COLO668 (cell line): ENCODE data around the gene PYDC1.
"Not testable (repeated sequence)": the region's sequence is repeated elsewhere in the genome, so short reads cannot be mapped to it uniquely, and the experiment has no call there.

Experiments
- DNase-seq: peaks from one replicate; lab custom pipeline; 2025; ENCODE audit not compliant: unreplicated experiment; lab: John Stamatoyannopoulos, UW

Gene PYDC1

DNA sequence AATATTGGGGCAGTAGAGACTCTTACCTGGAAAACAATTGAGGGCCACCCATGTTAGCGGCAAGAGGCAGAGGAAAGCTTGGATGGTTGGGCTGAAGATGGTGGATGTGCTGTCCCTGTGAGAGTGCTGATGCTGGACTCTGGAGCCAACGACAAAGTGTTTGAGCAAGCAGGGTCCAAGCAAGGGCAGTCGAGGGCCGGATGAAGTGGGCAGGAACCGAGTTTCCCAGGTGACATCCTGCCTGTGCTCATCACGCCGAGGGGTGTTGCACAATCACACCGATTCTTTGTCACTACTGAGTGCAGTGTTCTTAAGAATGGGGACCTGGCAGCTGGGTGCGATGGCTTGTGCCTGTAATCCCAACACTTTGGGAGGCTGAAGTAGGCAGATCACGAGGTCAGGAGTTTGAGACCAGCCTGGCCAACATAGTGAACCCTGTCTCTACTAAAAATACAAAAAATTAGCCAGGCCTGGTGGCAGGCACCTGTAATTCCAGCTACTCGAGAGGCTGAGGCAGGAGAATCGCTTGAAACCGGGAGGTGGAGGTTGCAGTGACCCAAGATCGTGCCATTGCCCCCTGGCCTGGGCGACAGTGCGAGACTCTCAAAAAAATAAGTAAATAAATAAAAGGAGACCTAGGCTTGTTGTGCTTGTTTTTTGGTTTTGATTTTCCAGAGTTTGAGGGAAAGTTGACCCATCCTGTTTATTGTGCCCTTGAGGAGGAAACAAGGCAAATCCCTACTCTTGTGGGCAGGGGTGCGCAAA lies 20.4 kb downstream of the PYDC1 start:
- no peak for DNase-seq

DNA sequence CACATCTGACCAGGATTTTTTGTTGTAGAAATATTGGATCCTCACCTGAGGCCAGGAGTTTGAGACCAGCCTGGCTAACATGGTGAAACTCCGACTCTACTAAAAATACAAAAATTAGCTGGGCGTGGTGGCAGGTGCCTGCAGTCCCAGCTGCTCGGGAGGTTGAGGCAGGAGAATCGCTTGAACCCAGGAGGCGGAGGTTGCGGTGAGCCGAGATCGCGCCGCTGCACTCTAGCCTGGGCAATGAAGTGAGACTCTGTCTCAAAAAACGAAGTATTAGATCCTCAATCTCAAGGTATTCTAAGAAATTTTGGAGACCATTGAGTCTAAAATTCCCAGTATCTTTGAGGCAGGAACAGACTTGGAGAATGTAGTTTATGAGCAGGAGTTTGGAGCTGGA lies 21.1 kb downstream of the PYDC1 start:
- DNase-seq: not testable (repeated sequence)

DNA sequence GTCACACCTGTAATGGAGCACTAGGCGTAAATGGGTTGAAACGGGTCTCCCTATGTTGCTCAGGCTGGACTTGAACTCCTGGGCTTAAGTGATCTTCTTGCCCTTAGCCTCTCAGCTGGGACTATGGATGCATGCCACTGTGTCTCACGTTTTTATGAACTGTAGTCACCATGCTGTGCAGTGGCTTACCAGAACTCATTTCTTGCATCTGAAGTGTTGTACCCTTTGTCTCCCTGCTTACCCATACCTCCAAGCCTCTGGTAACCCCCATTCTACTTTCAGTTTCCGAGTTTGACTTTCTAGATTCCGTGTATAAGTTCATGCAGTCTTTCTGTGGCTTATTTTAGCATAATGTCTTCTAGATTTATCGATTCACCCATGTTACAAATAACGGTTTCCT lies 22.0 kb downstream of the PYDC1 start:
- DNase-seq: no peak

DNA sequence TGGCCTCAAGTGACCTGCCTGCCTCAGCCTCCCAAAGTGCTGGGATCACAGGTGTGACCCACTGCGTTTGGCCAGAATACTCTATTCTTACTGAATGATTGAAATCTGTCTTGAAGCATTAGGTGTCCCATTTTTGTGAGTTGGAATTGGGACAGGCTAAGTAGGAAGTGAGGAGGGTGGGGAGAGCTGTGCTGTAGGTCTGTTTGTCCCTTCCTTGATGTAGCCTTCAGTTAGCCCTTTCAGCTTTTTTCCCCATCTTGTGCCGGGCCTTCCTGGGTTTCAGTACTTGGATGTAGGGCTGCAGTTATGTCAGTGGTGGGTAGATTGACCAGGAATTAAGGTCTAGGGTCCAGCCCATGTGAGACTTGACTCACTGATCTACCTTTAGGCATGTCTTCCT lies 23.1 kb downstream of the PYDC1 start:
- no peak for DNase-seq

DNA sequence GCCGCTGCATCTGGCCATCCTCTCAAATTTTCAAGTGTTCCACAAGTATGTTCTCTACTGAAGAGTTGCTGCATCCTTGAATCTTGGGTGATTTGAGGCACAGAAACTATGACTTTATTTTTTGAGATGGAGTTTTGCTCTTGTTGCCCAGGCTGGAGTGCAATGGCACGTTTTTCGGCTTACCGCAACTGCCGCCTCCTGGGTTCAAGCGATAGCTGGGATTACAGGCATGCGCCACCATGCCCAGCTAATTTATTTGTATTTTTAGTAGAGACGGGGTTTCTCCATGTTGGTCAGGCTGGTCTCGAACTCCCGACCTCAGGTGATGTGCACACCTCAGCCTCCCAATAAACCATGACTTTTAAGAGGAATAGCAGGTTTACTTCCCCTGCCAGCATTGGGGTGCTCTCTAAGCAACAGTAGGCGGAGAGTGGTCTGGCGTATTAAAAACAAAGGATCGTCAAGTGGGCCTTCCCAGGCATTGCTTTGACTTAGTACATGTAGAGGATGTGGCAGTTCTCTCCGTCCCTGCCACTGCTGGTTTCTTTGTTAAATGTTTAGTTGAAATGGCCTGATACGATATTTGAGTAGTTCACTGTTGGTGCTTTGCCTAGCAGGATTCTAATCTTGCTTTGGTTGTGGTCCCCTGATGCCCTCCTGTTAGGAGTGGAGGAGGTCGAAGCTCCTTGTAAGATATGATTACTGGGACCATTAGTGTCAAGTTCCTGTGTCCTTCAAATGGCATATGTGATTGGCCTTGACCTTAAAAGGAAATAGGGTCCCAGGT lies 23.9 kb downstream of the PYDC1 start:
- DNase-seq: no peak

DNA sequence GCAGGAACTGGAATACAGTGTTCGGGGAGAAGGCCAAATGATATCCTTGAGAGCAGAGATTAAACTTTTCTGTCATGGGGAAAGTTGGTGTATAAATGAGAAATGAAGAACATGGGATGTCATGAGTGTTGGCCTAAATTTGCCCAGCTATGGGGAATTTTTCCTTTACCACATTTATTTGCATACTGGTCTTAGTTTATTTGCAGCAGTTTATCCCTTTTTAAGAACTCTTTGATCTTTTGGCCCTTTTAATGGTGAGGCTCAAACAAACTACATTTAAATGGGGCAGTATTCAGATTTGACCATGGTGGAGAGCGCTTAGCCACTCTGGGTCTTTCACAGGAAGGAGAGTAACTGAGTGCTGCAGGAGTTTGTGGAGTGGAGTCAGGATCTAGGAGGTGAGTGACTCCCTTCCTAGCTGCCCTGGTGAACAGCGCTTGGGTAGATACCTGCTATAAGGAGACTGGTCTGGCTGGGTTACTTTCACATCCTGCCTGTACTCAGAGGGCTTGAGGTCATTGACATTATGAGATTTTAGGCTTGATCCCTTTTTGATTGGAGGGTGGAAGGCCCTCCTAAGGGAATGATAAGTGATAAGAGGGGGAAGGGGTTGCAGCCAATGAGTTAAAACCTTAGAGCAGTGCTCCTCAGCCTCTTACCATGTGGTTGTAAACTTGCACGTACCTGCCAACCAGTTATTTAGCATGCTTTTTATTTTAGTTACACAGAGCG lies 25.1 kb downstream of the PYDC1 start:
- no peak for DNase-seq

DNA sequence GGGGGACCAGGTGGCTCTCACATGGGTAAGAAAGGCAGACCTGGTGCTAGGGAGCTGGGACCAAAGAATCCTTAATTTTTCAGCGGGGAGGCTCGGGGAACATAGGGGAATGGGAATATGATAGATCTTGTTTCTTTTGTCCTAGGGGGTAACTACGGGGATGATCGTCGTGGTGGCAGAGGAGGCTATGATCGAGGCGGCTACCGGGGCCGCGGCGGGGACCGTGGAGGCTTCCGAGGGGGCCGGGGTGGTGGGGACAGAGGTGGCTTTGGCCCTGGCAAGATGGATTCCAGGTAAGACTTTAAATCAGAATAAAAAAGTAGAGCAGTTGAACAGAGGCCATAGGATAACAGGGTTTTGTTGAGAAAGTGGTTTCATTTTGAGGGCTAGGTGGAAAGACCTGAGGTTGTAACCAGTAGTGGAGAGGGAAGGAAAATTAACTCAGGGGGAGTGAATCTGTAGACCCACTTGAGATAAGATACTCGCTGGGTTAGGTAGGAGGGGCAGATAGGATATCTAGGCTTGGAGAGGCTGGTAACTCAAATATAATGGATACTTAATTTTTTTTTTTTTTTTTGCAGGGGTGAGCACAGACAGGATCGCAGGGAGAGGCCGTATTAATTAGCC lies 26.0 kb downstream of the PYDC1 start:
- DNase-seq: no peak

DNA sequence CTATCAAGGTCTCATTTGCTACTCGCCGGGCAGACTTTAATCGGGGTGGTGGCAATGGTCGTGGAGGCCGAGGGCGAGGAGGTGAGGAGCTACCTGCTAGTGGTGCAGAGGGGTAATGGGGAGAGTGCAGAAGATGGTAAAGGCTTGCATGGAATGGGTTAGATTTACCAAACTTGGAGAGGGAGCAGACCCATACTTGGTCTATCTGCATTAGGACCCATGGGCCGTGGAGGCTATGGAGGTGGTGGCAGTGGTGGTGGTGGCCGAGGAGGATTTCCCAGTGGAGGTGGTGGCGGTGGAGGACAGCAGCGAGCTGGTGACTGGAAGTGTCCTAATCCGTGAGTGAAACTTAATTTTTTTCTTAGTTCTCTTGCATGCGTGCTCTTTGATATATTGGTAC lies 26.9 kb downstream of the PYDC1 start:
- no peak for DNase-seq

DNA sequence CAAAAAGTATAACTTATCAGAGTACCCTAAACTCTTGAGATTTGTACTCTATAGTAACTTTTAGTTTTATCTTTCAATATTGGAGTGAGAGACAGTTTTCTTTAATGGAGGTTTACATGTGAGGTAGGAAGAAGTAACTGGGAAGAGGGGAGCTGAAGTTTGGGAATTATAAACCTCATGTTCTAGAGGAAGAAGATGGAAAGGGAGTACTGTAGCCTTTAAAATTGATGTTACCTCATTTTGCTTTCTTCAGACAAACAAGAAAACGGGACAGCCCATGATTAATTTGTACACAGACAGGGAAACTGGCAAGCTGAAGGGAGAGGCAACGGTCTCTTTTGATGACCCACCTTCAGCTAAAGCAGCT lies 27.5 kb downstream of the PYDC1 start:
- DNase-seq: no peak

DNA sequence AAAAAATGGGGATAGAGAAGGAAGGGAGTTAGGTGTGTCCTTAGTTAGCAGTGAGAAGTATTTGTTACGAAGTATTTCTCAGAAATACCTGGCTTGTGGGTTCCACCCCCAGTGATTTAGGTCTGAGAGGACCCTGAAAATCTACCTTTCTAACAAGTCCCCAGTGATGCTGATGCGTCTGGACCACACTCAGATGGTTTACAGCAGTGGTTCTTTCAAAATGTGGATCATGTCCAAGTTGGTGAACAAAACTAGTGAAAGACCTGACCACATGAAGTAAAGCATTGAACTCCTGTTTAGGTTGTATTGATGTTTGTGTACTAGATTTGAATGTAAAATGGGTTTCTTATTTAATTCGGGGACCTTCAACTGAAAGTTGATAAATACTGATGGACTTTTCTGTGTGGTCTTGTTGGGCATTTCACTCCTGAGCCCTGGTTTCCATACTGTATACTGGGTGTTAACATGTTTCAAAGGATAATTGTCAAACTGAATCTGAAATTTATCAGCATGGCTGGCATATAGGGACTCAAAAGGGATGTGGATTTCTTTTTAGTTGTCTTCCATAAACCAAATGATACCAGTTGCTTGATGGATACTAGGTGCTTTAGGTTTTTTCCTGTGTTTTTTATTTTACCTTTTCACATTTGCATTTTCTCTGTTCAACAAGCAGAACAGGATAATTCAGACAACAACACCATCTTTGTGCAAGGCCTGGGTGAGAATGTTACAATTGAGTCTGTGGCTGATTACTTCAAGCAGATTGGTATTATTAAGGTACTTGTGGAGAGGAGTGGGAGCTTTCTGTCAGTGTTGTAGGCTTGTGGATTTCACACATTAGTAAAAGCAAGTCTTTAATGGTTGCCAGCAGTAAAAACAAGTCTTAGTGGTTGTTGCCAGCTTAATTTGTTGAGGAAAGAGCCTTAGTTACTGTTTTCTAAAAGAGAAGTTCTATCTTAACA lies 28.2 kb downstream of the PYDC1 start:
- DNase-seq: no peak

DNA sequence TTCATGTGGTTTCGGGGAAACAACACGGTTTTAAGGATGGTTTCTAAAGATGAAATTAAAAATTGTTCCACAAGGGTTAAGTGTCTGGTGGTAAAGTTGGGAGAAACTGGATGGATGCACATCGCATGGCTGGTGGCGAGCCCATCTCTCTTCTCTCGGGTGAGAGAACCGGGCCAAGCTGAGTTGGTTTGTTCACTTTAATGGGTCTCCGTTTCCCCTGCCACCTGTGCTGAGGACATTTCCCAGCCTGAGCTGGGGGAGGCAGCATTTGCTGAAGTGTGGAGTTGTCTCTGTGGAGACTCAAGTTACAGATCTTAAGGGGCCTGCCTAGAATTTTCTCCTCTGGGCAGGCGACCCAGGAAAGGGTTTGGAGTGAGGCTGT lies 29.1 kb downstream of the PYDC1 start:
- DNase-seq: no peak

DNA sequence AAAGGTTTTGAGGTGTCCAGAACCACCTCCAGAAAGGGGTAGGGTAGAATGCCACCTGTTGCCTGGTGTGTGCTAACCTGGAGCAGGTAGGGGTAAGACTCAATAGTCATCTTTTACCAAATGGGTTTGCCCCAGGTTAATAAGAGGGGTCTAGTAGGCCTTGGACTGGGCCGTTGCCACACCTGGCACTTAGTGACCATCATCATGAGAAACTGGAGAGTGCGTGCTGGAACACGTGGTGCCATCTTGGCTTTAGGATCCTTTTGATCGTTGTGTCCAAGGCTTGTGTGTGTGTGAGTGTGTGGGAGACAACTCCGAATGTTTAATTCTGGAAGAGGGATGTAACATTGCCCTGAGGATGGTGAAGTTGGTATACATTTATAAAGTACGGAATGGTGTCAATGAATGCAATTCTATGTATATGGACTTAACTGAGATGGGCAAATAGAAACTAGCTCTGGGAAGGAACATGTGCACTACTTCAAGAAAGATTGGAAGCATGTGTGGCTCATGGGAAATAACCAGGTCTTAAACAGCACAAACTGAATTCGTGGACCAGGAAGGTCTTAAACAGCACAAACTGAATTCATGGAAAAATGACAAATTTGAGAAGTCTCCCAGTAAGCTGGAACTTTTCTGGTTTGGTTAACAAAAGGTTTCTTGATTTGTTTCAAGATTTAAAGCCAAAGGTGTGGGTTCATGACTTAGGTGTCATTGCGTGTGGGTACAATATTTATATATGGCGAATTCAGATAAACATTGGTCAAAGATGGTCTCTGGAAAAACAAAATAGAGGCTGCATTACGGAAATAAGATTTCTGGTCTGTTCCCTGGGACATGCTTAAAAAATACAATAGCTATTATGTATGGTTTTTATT lies 29.8 kb downstream of the PYDC1 start:
- DNase-seq: no peak

DNA sequence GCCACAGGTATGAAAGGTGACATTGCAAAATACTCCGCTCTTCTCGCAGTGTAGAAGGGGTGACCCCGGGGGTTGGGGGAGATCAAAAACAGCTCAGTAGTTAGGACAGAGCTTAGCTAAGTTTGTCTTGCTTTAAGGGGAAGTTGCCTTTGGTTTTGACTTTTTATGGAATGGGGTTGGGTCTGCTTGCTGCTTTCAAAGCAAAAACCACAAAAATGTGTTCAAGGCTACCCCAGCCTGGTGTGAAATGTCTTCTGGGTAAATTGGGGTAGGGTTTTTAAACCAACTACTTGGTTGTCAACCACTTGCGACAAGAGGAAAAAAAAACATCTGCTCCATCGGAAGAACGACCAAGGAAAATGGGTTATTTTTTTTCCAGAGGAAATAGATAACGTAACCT lies 30.8 kb downstream of the PYDC1 start:
- no peak for DNase-seq

DNA sequence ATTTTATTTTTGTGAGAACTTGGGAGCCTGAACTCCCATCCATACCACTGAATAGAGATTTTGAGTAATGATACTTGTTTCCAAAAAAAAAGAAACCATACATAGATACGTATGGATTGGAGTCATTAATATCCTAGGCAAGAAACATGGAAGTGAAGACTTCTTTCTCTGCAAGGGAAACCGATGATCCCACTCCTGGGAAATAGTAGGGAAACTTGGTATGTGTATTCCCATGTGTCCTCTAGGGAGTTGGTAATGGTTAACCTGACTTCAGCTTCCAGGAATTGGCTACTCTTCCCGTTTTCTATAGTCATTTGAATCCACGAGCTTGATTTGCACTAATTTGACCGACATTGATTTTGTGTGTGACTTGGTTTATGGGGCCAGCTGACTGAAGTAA lies 31.6 kb downstream of the PYDC1 start:
- DNase-seq: no peak

DNA sequence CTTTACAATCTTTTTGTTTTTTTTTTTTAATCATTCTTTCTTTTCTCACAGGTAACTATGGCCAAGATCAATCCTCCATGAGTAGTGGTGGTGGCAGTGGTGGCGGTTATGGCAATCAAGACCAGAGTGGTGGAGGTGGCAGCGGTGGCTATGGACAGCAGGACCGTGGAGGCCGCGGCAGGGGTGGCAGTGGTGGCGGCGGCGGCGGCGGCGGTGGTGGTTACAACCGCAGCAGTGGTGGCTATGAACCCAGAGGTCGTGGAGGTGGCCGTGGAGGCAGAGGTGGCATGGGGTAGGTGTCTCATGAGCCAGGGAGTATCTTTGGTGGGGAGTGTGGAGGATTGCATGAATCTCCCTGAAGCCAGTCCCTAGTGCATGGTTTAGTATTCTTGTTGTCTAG lies 32.0 kb downstream of the PYDC1 start:
- DNase-seq: no peak

DNA sequence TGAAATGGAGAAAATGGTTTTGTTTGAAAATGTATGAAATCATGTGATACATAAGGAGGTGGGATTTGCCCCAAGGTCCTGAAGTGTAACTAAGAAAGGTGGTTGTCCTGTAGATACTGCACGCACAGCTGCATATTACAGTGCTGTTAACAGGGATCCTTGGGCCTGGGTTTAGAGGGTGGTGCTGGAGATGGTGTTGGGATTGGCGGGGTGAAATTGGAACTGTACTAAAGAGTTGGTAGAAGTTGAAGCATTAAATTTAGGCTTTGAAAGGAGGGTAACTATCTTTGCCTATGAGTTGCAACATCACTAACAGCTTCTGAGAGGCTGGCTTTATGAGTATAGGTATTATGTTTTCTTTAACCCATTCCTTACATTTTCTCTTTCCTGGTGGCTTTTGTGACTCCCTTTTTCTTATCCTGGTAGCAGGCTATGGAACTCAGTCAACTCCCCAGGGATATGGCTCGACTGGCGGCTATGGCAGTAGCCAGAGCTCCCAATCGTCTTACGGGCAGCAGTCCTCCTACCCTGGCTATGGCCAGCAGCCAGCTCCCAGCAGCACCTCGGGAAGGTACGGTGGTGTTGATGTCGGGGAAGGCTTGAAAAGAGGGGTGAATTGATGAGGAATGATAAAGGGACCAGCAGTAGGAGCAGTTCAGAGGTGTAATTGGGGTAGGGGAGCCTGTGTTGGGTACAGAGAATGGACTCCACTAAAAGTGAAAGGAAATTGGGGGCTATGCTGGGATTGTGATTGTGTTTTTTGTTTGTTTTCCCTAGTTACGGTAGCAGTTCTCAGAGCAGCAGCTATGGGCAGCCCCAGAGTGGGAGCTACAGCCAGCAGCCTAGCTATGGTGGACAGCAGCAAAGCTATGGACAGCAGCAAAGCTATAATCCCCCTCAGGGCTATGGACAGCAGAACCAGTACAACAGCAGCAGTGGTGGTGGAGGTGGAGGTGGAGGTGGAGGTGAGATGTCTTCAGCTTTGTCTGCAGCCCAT lies 33.2 kb downstream of the PYDC1 start:
- no peak for DNase-seq

DNA sequence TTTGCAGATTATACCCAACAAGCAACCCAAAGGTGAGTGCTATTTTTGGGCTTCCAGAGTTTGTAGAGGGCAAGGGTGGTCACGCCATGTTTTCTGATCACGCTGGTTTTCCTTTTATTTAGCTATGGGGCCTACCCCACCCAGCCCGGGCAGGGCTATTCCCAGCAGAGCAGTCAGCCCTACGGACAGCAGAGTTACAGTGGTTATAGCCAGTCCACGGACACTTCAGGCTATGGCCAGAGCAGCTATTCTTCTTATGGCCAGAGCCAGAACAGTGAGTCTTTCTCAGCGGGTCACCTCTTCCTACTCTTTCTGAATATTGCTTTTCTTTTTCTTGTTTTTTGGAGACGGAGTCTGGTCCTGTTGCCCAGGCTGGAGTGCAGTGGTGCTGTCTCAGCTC lies 34.5 kb downstream of the PYDC1 start:
- no peak for DNase-seq

DNA sequence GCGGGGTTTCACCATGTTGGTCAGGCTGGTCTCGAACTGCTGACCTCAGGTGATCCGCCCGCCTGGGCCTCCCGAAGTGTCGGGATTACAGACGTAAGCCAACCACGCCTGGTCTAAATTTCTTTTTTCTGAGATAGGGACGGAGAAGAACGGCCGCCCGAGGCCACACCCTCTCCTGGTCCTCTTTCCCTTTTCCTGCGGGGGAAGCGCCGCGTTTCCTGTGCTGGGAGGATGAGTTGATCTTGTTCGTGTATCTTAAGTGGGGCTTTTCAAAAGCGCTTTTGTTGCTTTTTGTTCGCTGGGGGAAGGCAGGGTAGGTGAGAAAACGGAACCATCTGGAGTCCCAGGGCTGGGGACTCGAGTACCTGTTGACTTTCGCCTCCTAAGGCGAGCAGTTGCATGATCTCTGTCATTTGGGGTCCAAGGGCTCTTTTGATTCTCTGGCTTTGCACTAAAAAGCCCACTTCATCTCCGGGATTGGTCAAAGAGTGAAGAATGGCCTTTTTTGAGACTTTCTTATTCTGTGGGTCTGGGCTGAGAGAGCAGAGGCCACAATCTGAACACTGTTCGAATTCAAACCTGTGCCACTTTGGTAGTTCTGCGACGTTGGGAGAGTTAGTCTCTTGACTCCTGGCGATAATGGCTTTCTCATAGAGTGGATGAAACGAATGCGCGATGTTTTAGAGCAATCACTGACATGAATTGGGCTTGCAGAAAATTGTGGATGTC lies 35.7 kb downstream of the PYDC1 start:
- DNase-seq: peak; percentile 37
